CMK (cell line): ENCODE measurements around the gene ACOT8.
"Not testable (repeated sequence)": the region's sequence is repeated elsewhere in the genome, so short reads cannot be mapped to it uniquely, and the experiment has no call there.

Source experiments
- DNase-seq: peaks from one replicate; pipeline ENCODE4 v3.0.0-alpha.2; 2010; ENCODE audit warnings: low read depth

Gene ACOT8

GRCh38 chr20:45852326-45852725, 4.9 kb downstream of the ACOT8 start:
- no peak for DNase-seq

- no peak for DNase-seq
Observed at GRCh38 chr20:45851501-45851900, 5.7 kb downstream of the ACOT8 start.

GRCh38 chr20:45850926-45851325, 6.3 kb downstream of the ACOT8 start:
- DNase-seq = no peak

- DNase-seq = no peak
Observed at GRCh38 chr20:45850238-45850637, 7.0 kb downstream of the ACOT8 start.

GRCh38 chr20:45848969-45849582, 8.1 kb downstream of the ACOT8 start:
- no peak for DNase-seq

GRCh38 chr20:45848421-45848820, 8.8 kb downstream of the ACOT8 start:
- no peak for DNase-seq

GRCh38 chr20:45845452-45845851, 11.7 kb downstream of the ACOT8 start:
- no peak for DNase-seq

- no peak for DNase-seq
Observed at GRCh38 chr20:45843506-45843905, 13.7 kb downstream of the ACOT8 start.

GRCh38 chr20:45842169-45842812, 14.9 kb downstream of the ACOT8 start:
- DNase-seq = no peak

GRCh38 chr20:45841407-45842129, 15.6 kb downstream of the ACOT8 start:
- DNase-seq = no peak

- DNase-seq = no peak
Observed at GRCh38 chr20:45840700-45841198, 16.4 kb downstream of the ACOT8 start.

GRCh38 chr20:45836841-45837240, 20.4 kb downstream of the ACOT8 start:
- DNase-seq = peak; percentile 24

- DNase-seq = no peak
Observed at GRCh38 chr20:45835825-45836224, 21.4 kb downstream of the ACOT8 start.

- no peak for DNase-seq
Observed at GRCh38 chr20:45835329-45835765, 21.8 kb downstream of the ACOT8 start.

GRCh38 chr20:45834797-45835161, 22.4 kb downstream of the ACOT8 start:
- no peak for DNase-seq

GRCh38 chr20:45833883-45834796, 23.1 kb downstream of the ACOT8 start:
- DNase-seq = no peak

- DNase-seq = no peak
Observed at GRCh38 chr20:45833030-45833882, 23.9 kb downstream of the ACOT8 start, which contains the start of gene SNX21. SNX21 (plus strand) TSS chr20:45833799; CDS start chr20:45833920, 121 bp downstream.

- no peak for DNase-seq
Observed at GRCh38 chr20:45832619-45833018, 24.6 kb downstream of the ACOT8 start.

- DNase-seq = not testable (repeated sequence)
Observed at GRCh38 chr20:45829673-45830106, 27.5 kb downstream of the ACOT8 start.

GRCh38 chr20:45828589-45828988, 28.6 kb downstream of the ACOT8 start:
- no peak for DNase-seq

- no peak for DNase-seq
Observed at GRCh38 chr20:45827712-45828111, 29.5 kb downstream of the ACOT8 start.
